B cell (primary cell): ENCODE measurements around the gene PADI3. TPM values are rescaled to one million over a fixed set of nuclear protein-coding genes. Genes with fewer than 3 reads are reported as not detected.
A peak's percentile ranks its signal among the peaks of the same experiment; 100 is the strongest.

Experiments used
- ATAC-seq: fragments of 200-7000 bp; cut with Tn5 transposase; one replicate; pipeline ENCODE4 v1.10.0; 2021; ENCODE audit warnings: low read depth, mild to moderate bottlenecking, moderate number of reproducible peaks, moderate library complexity
- CTCF ChIA-PET: fragments of 350-600 bp; sonication (Branson Sonifier 250); formaldehyde crosslinking; loops from one replicate; lab custom pipeline; 2021; ENCODE audit warnings: antibody characterized with exemption, inconsistent platforms; lab: Charles Lee
- POLR2A ChIA-PET: fragments of 350-600 bp; sonication (Branson Sonifier 250); formaldehyde crosslinking; loops from one replicate; lab custom pipeline; 2021; ENCODE audit warnings: antibody characterized with exemption; lab: Charles Lee
- DNase-seq: peaks from one replicate; pipeline ENCODE4 v3.0.0; 2013
- H2AFZ ChIP-seq: 2 replicates; pipeline ENCODE4 v1.6.1; 2012; ENCODE audit warnings: mild to moderate bottlenecking, low read depth, low read length; ENCODE audit not compliant: insufficient read depth, poor library complexity, severe bottlenecking
- H3K27ac ChIP-seq, 2 donors: 1 replicate in 1 of 2; 2 replicates in 1 of 2; pipeline ENCODE4 v1.5.1; 2012 to 2013; ENCODE audit warnings: low read length in 2 of 2, mild to moderate bottlenecking in 2 of 2, moderate library complexity in 1 of 2
- H3K27me3 ChIP-seq, 4 experiments: fragments of 200-600 bp in 1 of 4; sonication (generic) in 1 of 4; replicated peaks in 1 of 4; 1 replicate in 2 of 4; 2 replicates in 2 of 4; pipeline versions ENCODE4 v1.6.1 to v1.7.0; 2013 to 2016; ENCODE audit warnings: low read length in 3 of 4, mild to moderate bottlenecking in 2 of 4, mixed read lengths in 1 of 4, moderate library complexity in 1 of 4; ENCODE audit not compliant: insufficient read depth in 4 of 4, control insufficient read depth in 3 of 4; ENCODE audit errors: control extremely low read depth in 1 of 4
- H3K36me3 ChIP-seq, 2 experiments: replicated peaks in 1 of 2; 1 replicate in 1 of 2; 2 replicates in 1 of 2; pipeline versions ENCODE4 v1.6.1 to v1.7.1; 2013; ENCODE audit warnings: low read length in 1 of 2; ENCODE audit not compliant: insufficient read depth in 2 of 2, control insufficient read depth in 1 of 2; ENCODE audit errors: control extremely low read depth in 1 of 2, extremely low read depth in 1 of 2
- H3K4me1 ChIP-seq, 2 donors: fragments of 200-600 bp in 1 of 2; sonication (generic) in 1 of 2; 1 replicate in 1 of 2; 2 replicates in 1 of 2; pipeline versions ENCODE4 v1.5.1 to v1.6.1; 2013 to 2017; ENCODE audit warnings: low read length in 2 of 2; ENCODE audit not compliant: control insufficient read depth in 2 of 2, insufficient read depth in 2 of 2
- H3K4me2 ChIP-seq: replicated peaks from 2 replicates; pipeline ENCODE3; 2012; ENCODE audit warnings: mild to moderate bottlenecking, low read depth, low read length; ENCODE audit not compliant: poor library complexity, severe bottlenecking
- H3K4me3 ChIP-seq, 5 experiments: fragments of 200-600 bp in 1 of 5; sonication (generic) in 1 of 5; 1 replicate in 3 of 5; 2 replicates in 2 of 5; pipeline versions ENCODE4 v1.5.1 to v1.7.0; 2011 to 2016; ENCODE audit warnings: low read length in 4 of 5, mild to moderate bottlenecking in 4 of 5, low read depth in 2 of 5, control low read depth in 1 of 5, moderate library complexity in 1 of 5; ENCODE audit not compliant: insufficient read depth in 1 of 5; ENCODE audit errors: control extremely low read depth in 1 of 5, extremely low read depth in 1 of 5
- H3K79me2 ChIP-seq: fragments of 200-600 bp; sonication (generic); one replicate; pipeline ENCODE4 v1.6.0; 2016; ENCODE audit warnings: low read length; ENCODE audit not compliant: control insufficient read depth, insufficient read depth
- H3K9ac ChIP-seq: fragments of 200-600 bp; sonication (generic); 2 replicates; pipeline ENCODE4 v1.6.1; 2017; ENCODE audit warnings: mild to moderate bottlenecking, low read length, moderate library complexity
- H3K9me3 ChIP-seq, 3 donors: one replicate each; pipeline versions ENCODE4 v1.6.1 to v1.7.1; 2013; ENCODE audit warnings: low read length in 2 of 3; ENCODE audit not compliant: control insufficient read depth in 2 of 3, insufficient read depth in 1 of 3; ENCODE audit errors: control extremely low read depth in 1 of 3
- H4K20me1 ChIP-seq: 2 replicates; pipeline ENCODE4 v1.6.0; 2012; ENCODE audit warnings: mild to moderate bottlenecking, low read length; ENCODE audit not compliant: insufficient read depth, control insufficient read depth, poor library complexity, severe bottlenecking
- H3K27ac Mint-ChIP-seq: one replicate; pipeline ENCODE4 v1.8.0; 2021; ENCODE audit warnings: mixed read lengths
- H3K27me3 Mint-ChIP-seq: one replicate; pipeline ENCODE4 v1.8.0; 2021; ENCODE audit warnings: mixed read lengths
- H3K4me1 Mint-ChIP-seq: one replicate; pipeline ENCODE4 v1.8.0; 2021; ENCODE audit warnings: mixed read lengths
- H3K4me3 Mint-ChIP-seq: one replicate; pipeline ENCODE4 v1.8.0; 2021; ENCODE audit warnings: mixed read lengths
- H3K9me3 Mint-ChIP-seq: one replicate; pipeline ENCODE4 v1.8.0; 2022; ENCODE audit warnings: mixed read lengths; ENCODE audit not compliant: insufficient read depth
- CTCF ChIP-seq: fragments of 200-600 bp; IDR thresholded peaks from one replicate; pipeline ENCODE4 v1.8.0; 2022; ENCODE audit warnings: antibody characterized with exemption, mild to moderate bottlenecking
- EZH2 ChIP-seq: IDR thresholded peaks from 2 replicates; pipeline ENCODE4 v1.6.1; 2012; ENCODE audit warnings: borderline replicate concordance, low read depth, mild to moderate bottlenecking, moderate library complexity, low read length; ENCODE audit not compliant: insufficient read depth, poor library complexity, severe bottlenecking
- WGBS: methylation state at CpG from one replicate; pipeline ENCODE4 v1.1.5; 2013; ENCODE audit warnings: missing lambda C conversion rate; ENCODE audit not compliant: insufficient coverage; 5-methylcytosine and 5-hydroxymethylcytosine counted together
- intact Hi-C: fragments of 100-400 bp; cut with micrococcal nuclease; formaldehyde crosslinking; loops from one replicate; pipeline ENCODE4 v1.10.0; 2022
- polyA plus RNA-seq: library from polyadenylated mRNA; depleted of rRNA; stranded (reverse); fragments of >200 nt; gene quantifications from 2 replicates; pipeline ENCODE4 v1.2.3, GENCODE V29; 2012
- total RNA-seq, 2 donors: library from RNA; stranded (reverse); fragments of 120-200 nt in 1 of 2; gene quantifications; 1 replicate in 1 of 2; 2 replicates in 1 of 2; pipeline versions ENCODE4 v1.2.3 to v1.2.4, GENCODE V29; 2013 to 2022

PADI3 gene
- total and polyA plus RNA-seq, 2 donors (not counting 1 experiment from before 2014, with no cell fraction given): not detected

GRCh38 chr1:17212487-17213121 is 36.3 kb upstream of the PADI3 start:
- ATAC-seq: no peak
- H3K79me2 ChIP-seq: no peaks in the 10 kb centered on the region
- intact Hi-C loops: no loop called here
- H3K36me3 ChIP-seq: no peaks in the 10 kb centered on the region
- Mint-ChIP-seq H3K9me3 (no peaks in the 10 kb centered on the region), H3K4me3 (no peak overlapping the region), H3K4me1 (peaks cover 28% of the 10 kb centered on the region), H3K27ac (peak overlapping the region; percentile 12), H3K27me3 (peaks cover 32% of the 10 kb centered on the region)
- no peak overlapping the region for H3K4me2 ChIP-seq
- H3K27ac ChIP-seq: no peak overlapping the region
- WGBS: 4% methylated on average over 12 of the region's 13 CpGs
- H2AFZ ChIP-seq: no peak overlapping the region
- no peak overlapping the region for H3K9ac ChIP-seq
- H3K4me1 ChIP-seq: peaks cover 17 to 21% of the 10 kb centered on the region in 2 donors
- H3K9me3 ChIP-seq: no peaks in the 10 kb centered on the region
- POLR2A ChIA-PET: interaction anchor here (0.6 to 0.8 kb wide), 3 partner anchors 14 to 74 kb away, joined by 3 to 4 read pairs (median 3); no protein-coding TSS in a partner anchor
- DNase-seq: no peak
- no peak for TF ChIP-seq CTCF
- TF ChIP-seq EZH2: no peak
- H4K20me1 ChIP-seq: no peaks in the 10 kb centered on the region
- H3K27me3 ChIP-seq: peaks cover 0 to 23% (median 4%) of the 10 kb centered on the region in 4 experiments
- H3K4me3 ChIP-seq: no peak overlapping the region
- CTCF ChIA-PET: interaction anchor here (0.6 to 6.0 kb wide), 5 partner anchors 23 to 163 kb away, joined by 3 to 27 read pairs (median 3); no protein-coding TSS in a partner anchor

GRCh38 chr1:17213148-17213781 is 35.6 kb upstream of the PADI3 start:
- peaks cover 21% of the 10 kb centered on the region for H3K4me1 Mint-ChIP-seq

More at GRCh38 chr1:17213148-17213781, 35.6 kb upstream of the PADI3 start:
- DNase-seq: no peak
- H3K4me2 ChIP-seq: no peak overlapping the region
- peaks cover 11 to 14% of the 10 kb centered on the region in 2 donors for H3K4me1 ChIP-seq
- H3K4me3 Mint-ChIP-seq: no peak overlapping the region
- WGBS: 69% methylated on average over 9 of the region's 13 CpGs
- no peak overlapping the region for H2AFZ ChIP-seq
- H3K79me2 ChIP-seq: no peaks in the 10 kb centered on the region
- no peak overlapping the region for H3K27ac ChIP-seq
- no peaks in the 10 kb centered on the region for H4K20me1 ChIP-seq
- no peak for ATAC-seq
- no peak overlapping the region for H3K27ac Mint-ChIP-seq
- ChIA-PET CTCF (interaction anchor here (0.9 kb wide), 1 partner anchor 24 kb away, joined by 3 read pairs; no protein-coding TSS in a partner anchor), POLR2A (interaction anchor here (0.8 kb wide), 1 partner anchor 72 kb away, joined by 3 read pairs; no protein-coding TSS in a partner anchor)
- peaks cover 36% of the 10 kb centered on the region for H3K27me3 Mint-ChIP-seq
- no peaks in the 10 kb centered on the region for H3K36me3 ChIP-seq
- peaks cover 0 to 23% (median 4%) of the 10 kb centered on the region in 4 experiments for H3K27me3 ChIP-seq
- intact Hi-C loops: no loop called here
- no peaks in the 10 kb centered on the region for H3K9me3 Mint-ChIP-seq
- H3K9ac ChIP-seq: no peak overlapping the region
- no peak overlapping the region for H3K4me3 ChIP-seq
- TF ChIP-seq CTCF (no peak), EZH2 (no peak)
- no peaks in the 10 kb centered on the region for H3K9me3 ChIP-seq
